ENCODE measurements around the gene SHC4. TPM values are rescaled to one million over a fixed set of nuclear protein-coding genes. Genes with fewer than 3 reads are reported as not detected.

The SHC4 gene
- total and polyA plus RNA-seq, 2 of the 8 experiments (the other 6 are each of a cell fraction or from before 2014, with no cell fraction given): 0.15 to 0.30 TPM

DNA sequence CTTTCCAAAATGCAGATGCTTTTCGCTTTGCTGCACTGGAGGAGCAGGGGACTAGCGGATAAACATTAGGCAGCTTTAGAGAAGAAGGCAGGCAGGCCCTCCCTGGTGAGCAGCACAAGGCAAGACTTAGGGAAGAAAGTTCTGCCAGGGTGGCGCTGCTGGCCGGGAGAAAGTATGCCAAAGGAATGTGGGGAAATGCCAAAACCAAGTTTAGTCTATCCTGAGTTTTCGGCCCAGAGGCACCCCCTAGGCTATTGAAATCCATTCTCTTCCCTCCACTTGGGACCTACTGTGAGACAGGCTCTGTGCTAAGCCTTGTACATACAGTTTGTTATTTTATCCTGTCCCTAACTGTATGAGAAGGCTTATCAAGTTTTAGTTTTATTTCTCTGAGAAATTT, 9.2 kb downstream of the SHC4 start (continued):
- TF ChIP-seq SUZ12 (IDR thresholded peaks at IDR 0.05; ENCODE audit: low read length) (no peak), EGR1 (IDR thresholded peaks at IDR 0.05; ENCODE audit: borderline replicate concordance, low read depth, low read length) (no peak), CHD2 (IDR thresholded peaks at IDR 0.05; ENCODE audit: low read length) (no peak), CEBPB (IDR thresholded peaks at IDR 0.05; ENCODE audit: low read depth, low read length) (no peak), SAP30 (IDR thresholded peaks at IDR 0.05; ENCODE audit: insufficient read depth, insufficient replicate concordance, low read length) (no peak), RAD21 (IDR thresholded peaks at IDR 0.05 in 1 of 2, conservative IDR thresholded peaks at IDR 0.05 in 1 of 2; ENCODE audit: low read depth in 2 of 2, low read length in 2 of 2) (peak in 1 of 2 experiments; percentile 26; a peak in 1 of 4 replicates), POU5F1 (IDR thresholded peaks at IDR 0.05; ENCODE audit: low read depth, low read length) (no peak)
- TF ChIP-seq, protein P1, sequence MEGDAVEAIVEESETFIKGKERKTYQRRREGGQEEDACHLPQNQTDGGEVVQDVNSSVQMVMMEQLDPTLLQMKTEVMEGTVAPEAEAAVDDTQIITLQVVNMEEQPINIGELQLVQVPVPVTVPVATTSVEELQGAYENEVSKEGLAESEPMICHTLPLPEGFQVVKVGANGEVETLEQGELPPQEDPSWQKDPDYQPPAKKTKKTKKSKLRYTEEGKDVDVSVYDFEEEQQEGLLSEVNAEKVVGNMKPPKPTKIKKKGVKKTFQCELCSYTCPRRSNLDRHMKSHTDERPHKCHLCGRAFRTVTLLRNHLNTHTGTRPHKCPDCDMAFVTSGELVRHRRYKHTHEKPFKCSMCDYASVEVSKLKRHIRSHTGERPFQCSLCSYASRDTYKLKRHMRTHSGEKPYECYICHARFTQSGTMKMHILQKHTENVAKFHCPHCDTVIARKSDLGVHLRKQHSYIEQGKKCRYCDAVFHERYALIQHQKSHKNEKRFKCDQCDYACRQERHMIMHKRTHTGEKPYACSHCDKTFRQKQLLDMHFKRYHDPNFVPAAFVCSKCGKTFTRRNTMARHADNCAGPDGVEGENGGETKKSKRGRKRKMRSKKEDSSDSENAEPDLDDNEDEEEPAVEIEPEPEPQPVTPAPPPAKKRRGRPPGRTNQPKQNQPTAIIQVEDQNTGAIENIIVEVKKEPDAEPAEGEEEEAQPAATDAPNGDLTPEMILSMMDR (IDR thresholded peaks at IDR 0.05; ENCODE audit: control extremely low read depth in 1 of 3, insufficient read depth in 1 of 3, low read depth in 1 of 3, low read length in 3 of 3): peak in 2 of 3 experiments; percentile 14 to 26; a peak in 2 of 4 replicates
